Keratinocyte (primary cell): Measurements from ENCODE around the gene FATE1.

Experiments used
- EZH2 ChIP-seq: IDR thresholded peaks from one replicate; pipeline ENCODE4 v1.6.1; 2012; ENCODE audit warnings: inconsistent platforms, mild to moderate bottlenecking, low read length, moderate library complexity
- TF ChIP-seq, protein P1 (sequence below), 3 experiments: IDR thresholded peaks in 1 of 3; conservative IDR thresholded peaks in 1 of 3; optimal IDR thresholded peaks in 1 of 3; 2 replicates in 2 of 3; 3 replicates in 1 of 3; pipeline versions ENCODE3 to v1.5.1; 2011; ENCODE audit warnings: low read length in 3 of 3, mild to moderate bottlenecking in 3 of 3, moderate library complexity in 2 of 3, control low read depth in 1 of 3, inconsistent platforms in 1 of 3; ENCODE audit not compliant: insufficient read depth in 2 of 3; ENCODE audit errors: extremely low read depth in 1 of 3

DNA sequence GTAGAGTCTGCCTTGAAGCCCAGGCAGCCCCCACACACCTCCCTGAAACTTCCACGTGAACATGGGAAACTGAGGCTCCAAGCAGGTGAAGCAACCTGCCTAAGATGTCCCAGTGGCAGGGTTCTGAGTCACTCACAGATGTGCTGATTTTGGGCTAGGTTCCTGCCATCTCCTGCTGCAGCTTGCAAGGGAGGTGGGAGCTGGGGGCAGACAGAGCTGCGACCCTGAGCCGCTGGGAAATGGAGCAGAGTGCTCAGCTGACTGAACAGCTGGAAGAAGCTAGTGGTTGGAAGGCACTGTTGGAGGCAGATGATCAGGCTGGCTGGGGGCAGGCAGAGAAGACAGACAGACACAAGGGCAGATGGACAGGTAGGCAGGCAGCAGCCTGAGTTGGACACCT lies 3.6 kb upstream of the FATE1 start:
- TF ChIP-seq, protein P1, sequence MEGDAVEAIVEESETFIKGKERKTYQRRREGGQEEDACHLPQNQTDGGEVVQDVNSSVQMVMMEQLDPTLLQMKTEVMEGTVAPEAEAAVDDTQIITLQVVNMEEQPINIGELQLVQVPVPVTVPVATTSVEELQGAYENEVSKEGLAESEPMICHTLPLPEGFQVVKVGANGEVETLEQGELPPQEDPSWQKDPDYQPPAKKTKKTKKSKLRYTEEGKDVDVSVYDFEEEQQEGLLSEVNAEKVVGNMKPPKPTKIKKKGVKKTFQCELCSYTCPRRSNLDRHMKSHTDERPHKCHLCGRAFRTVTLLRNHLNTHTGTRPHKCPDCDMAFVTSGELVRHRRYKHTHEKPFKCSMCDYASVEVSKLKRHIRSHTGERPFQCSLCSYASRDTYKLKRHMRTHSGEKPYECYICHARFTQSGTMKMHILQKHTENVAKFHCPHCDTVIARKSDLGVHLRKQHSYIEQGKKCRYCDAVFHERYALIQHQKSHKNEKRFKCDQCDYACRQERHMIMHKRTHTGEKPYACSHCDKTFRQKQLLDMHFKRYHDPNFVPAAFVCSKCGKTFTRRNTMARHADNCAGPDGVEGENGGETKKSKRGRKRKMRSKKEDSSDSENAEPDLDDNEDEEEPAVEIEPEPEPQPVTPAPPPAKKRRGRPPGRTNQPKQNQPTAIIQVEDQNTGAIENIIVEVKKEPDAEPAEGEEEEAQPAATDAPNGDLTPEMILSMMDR (optimal IDR thresholded peaks at IDR 0.05 in 1 of 3, IDR thresholded peaks at IDR 0.05 in 1 of 3, conservative IDR thresholded peaks at IDR 0.05 in 1 of 3; ENCODE audit: extremely low read depth in 1 of 3, insufficient read depth in 2 of 3, low read length in 3 of 3): no peak
- no peak for TF ChIP-seq EZH2
